ENCODE measurements around the gene NR2F6.

Gene NR2F6

GRCh38 chr19:17259934-17260333, 14.2 kb upstream of the NR2F6 start:
- no peak for TF ChIP-seq CTCF (IDR thresholded peaks at IDR 0.05)
- Histone ChIP-seq H3K4me2 (ENCODE audit: low read length) (no peak overlapping the region), H2AFZ (no peak overlapping the region), H3K9me3 (ENCODE audit: control insufficient read depth, low read length) (no peaks in the 10 kb centered on the region), H3K27me3 (ENCODE audit: control insufficient read depth, insufficient read depth, low read length) (no peaks in the 10 kb centered on the region), H3K36me3 (ENCODE audit: control insufficient read depth, insufficient read depth, low read length) (no peaks in the 10 kb centered on the region), H3K9ac (no peak overlapping the region), H3K4me1 (no peaks in the 10 kb centered on the region), H3K79me2 (no peaks in the 10 kb centered on the region), H3K27ac (no peak overlapping the region), H3K4me3 (ENCODE audit: low read depth, low read length) (no peak overlapping the region)

GRCh38 chr19:17259118-17259780, 13.5 kb upstream of the NR2F6 start:
- H3K79me2 ChIP-seq, result no peaks in the 10 kb centered on the region
- no peaks in the 10 kb centered on the region for H3K4me1 ChIP-seq
- H3K27me3 ChIP-seq (ENCODE audit: control insufficient read depth, insufficient read depth, low read length), result no peaks in the 10 kb centered on the region
- H3K4me3 ChIP-seq (ENCODE audit: low read depth, low read length), result no peak overlapping the region
- no peak for TF ChIP-seq CTCF (IDR thresholded peaks at IDR 0.05)
- H3K36me3 ChIP-seq (ENCODE audit: control insufficient read depth, insufficient read depth, low read length), result no peaks in the 10 kb centered on the region
- H3K4me2 ChIP-seq (ENCODE audit: low read length), result no peak overlapping the region
- no peak overlapping the region for H3K9ac ChIP-seq
- H2AFZ ChIP-seq, result no peak overlapping the region
- H3K27ac ChIP-seq, result no peak overlapping the region
- no peaks in the 10 kb centered on the region for H3K9me3 ChIP-seq (ENCODE audit: control insufficient read depth, low read length)

- Histone ChIP-seq H3K27ac (no peak overlapping the region), H3K79me2 (no peaks in the 10 kb centered on the region), H3K9ac (no peak overlapping the region), H3K36me3 (ENCODE audit: control insufficient read depth, insufficient read depth, low read length) (no peaks in the 10 kb centered on the region), H3K4me3 (ENCODE audit: low read depth, low read length) (no peak overlapping the region), H2AFZ (no peak overlapping the region), H3K27me3 (ENCODE audit: control insufficient read depth, insufficient read depth, low read length) (no peaks in the 10 kb centered on the region), H3K4me2 (ENCODE audit: low read length) (no peak overlapping the region), H3K4me1 (no peaks in the 10 kb centered on the region), H3K9me3 (ENCODE audit: control insufficient read depth, low read length) (no peaks in the 10 kb centered on the region)
- no peak for TF ChIP-seq CTCF (IDR thresholded peaks at IDR 0.05)
These were observed 10.4 kb upstream of the NR2F6 start for GRCh38 chr19:17256130-17256529.

GRCh38 chr19:17255150-17255621, 9.5 kb upstream of the NR2F6 start:
- no peaks in the 10 kb centered on the region for H3K27me3 ChIP-seq (ENCODE audit: control insufficient read depth, insufficient read depth, low read length)
- no peak overlapping the region for H3K4me2 ChIP-seq (ENCODE audit: low read length)
- no peak overlapping the region for H2AFZ ChIP-seq
- H3K9ac ChIP-seq, result no peak overlapping the region
- no peaks in the 10 kb centered on the region for H3K9me3 ChIP-seq (ENCODE audit: control insufficient read depth, low read length)
- no peaks in the 10 kb centered on the region for H3K36me3 ChIP-seq (ENCODE audit: control insufficient read depth, insufficient read depth, low read length)
- TF ChIP-seq CTCF (IDR thresholded peaks at IDR 0.05), result no peak
- H3K4me1 ChIP-seq, result no peaks in the 10 kb centered on the region
- no peak overlapping the region for H3K27ac ChIP-seq
- H3K4me3 ChIP-seq (ENCODE audit: low read depth, low read length), result no peak overlapping the region
- no peaks in the 10 kb centered on the region for H3K79me2 ChIP-seq

- no peaks in the 10 kb centered on the region for H3K79me2 ChIP-seq
- H3K27ac ChIP-seq, result no peak overlapping the region
- no peak overlapping the region for H3K4me2 ChIP-seq (ENCODE audit: low read length)
- H3K9me3 ChIP-seq (ENCODE audit: control insufficient read depth, low read length), result no peaks in the 10 kb centered on the region
- H3K4me3 ChIP-seq (ENCODE audit: low read depth, low read length), result no peak overlapping the region
- TF ChIP-seq CTCF (IDR thresholded peaks at IDR 0.05), result no peak
- H2AFZ ChIP-seq, result no peak overlapping the region
- H3K36me3 ChIP-seq (ENCODE audit: control insufficient read depth, insufficient read depth, low read length), result no peaks in the 10 kb centered on the region
- H3K4me1 ChIP-seq, result no peaks in the 10 kb centered on the region
- H3K9ac ChIP-seq, result no peak overlapping the region
- H3K27me3 ChIP-seq (ENCODE audit: control insufficient read depth, insufficient read depth, low read length), result no peaks in the 10 kb centered on the region
These were observed 8.9 kb upstream of the NR2F6 start for GRCh38 chr19:17254636-17255035.
